Measurements from ENCODE around the gene CYS1. TPM values are rescaled to one million over a fixed set of nuclear protein-coding genes. Genes with fewer than 3 reads are reported as not detected.

Gene CYS1
- total and polyA plus RNA-seq, 2 of the 13 experiments (the other 11 are each of a cell fraction or from before 2014, with no cell fraction given): 0.04 TPM; not detected in 1

DNA sequence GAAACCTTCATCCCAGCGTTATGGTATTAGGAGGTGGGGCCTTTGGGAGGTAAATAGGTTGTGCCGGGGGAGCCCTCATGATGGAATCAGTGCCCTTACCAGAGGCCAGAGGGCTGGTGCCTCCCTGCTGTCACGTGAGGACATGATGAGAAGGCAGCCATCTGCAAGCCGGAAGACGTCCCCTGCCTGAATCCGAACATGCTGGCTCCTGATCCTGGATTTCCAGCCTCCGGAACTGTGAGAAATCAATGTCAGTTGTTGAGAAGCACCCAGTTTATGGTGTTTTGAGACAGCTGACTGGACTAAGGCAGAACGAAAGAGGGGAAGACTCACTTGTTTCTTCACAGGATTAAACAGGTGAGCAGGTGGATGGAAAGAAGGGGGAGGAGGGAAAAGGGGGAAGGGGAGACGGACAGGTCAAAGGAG lies 49.9 kb downstream of the CYS1 start (continued):
- TF ChIP-seq, protein P1, sequence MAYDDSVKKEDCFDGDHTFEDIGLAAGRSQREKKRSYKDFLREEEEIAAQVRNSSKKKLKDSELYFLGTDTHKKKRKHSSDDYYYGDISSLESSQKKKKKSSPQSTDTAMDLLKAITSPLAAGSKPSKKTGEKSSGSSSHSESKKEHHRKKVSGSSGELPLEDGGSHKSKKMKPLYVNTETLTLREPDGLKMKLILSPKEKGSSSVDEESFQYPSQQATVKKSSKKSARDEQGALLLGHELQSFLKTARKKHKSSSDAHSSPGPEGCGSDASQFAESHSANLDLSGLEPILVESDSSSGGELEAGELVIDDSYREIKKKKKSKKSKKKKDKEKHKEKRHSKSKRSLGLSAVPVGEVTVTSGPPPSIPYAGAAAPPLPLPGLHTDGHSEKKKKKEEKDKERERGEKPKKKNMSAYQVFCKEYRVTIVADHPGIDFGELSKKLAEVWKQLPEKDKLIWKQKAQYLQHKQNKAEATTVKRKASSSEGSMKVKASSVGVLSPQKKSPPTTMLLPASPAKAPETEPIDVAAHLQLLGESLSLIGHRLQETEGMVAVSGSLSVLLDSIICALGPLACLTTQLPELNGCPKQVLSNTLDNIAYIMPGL (CRISPR knock-in tag; IDR thresholded peaks at IDR 0.05; ENCODE audit: borderline replicate concordance in 1 of 2, low read depth in 1 of 2): no peak; a peak in 1 of 4 replicates
- TF ChIP-seq ZNF484 (CRISPR knock-in tag; IDR thresholded peaks at IDR 0.05; ENCODE audit: borderline replicate concordance, low read depth) (no peak), ELF3 (CRISPR knock-in tag; IDR thresholded peaks at IDR 0.05) (no peak), ZNF496 (CRISPR knock-in tag; IDR thresholded peaks at IDR 0.05; ENCODE audit: insufficient replicate concordance) (no peak), KDM3A (CRISPR knock-in tag; IDR thresholded peaks at IDR 0.05; ENCODE audit: low read depth) (no peak), ZNF225 (CRISPR knock-in tag; IDR thresholded peaks at IDR 0.05) (no peak), ZNF460 (CRISPR knock-in tag; IDR thresholded peaks at IDR 0.05; ENCODE audit: borderline replicate concordance) (no peak), ZNF329 (CRISPR knock-in tag; IDR thresholded peaks at IDR 0.05; ENCODE audit: low read depth) (no peak), ZNF792 (CRISPR knock-in tag; IDR thresholded peaks at IDR 0.05) (no peak), PRMT3 (CRISPR knock-in tag; IDR thresholded peaks at IDR 0.05; ENCODE audit: borderline replicate concordance, low read depth) (no peak)
- TF ChIP-seq, protein P2, sequence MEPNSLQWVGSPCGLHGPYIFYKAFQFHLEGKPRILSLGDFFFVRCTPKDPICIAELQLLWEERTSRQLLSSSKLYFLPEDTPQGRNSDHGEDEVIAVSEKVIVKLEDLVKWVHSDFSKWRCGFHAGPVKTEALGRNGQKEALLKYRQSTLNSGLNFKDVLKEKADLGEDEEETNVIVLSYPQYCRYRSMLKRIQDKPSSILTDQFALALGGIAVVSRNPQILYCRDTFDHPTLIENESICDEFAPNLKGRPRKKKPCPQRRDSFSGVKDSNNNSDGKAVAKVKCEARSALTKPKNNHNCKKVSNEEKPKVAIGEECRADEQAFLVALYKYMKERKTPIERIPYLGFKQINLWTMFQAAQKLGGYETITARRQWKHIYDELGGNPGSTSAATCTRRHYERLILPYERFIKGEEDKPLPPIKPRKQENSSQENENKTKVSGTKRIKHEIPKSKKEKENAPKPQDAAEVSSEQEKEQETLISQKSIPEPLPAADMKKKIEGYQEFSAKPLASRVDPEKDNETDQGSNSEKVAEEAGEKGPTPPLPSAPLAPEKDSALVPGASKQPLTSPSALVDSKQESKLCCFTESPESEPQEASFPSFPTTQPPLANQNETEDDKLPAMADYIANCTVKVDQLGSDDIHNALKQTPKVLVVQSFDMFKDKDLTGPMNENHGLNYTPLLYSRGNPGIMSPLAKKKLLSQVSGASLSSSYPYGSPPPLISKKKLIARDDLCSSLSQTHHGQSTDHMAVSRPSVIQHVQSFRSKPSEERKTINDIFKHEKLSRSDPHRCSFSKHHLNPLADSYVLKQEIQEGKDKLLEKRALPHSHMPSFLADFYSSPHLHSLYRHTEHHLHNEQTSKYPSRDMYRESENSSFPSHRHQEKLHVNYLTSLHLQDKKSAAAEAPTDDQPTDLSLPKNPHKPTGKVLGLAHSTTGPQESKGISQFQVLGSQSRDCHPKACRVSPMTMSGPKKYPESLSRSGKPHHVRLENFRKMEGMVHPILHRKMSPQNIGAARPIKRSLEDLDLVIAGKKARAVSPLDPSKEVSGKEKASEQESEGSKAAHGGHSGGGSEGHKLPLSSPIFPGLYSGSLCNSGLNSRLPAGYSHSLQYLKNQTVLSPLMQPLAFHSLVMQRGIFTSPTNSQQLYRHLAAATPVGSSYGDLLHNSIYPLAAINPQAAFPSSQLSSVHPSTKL (CRISPR knock-in tag; IDR thresholded peaks at IDR 0.05): 0 out of 2 replicates have a peak, but pooled peaks have one; percentile 18
- TF ChIP-seq, protein P3, sequence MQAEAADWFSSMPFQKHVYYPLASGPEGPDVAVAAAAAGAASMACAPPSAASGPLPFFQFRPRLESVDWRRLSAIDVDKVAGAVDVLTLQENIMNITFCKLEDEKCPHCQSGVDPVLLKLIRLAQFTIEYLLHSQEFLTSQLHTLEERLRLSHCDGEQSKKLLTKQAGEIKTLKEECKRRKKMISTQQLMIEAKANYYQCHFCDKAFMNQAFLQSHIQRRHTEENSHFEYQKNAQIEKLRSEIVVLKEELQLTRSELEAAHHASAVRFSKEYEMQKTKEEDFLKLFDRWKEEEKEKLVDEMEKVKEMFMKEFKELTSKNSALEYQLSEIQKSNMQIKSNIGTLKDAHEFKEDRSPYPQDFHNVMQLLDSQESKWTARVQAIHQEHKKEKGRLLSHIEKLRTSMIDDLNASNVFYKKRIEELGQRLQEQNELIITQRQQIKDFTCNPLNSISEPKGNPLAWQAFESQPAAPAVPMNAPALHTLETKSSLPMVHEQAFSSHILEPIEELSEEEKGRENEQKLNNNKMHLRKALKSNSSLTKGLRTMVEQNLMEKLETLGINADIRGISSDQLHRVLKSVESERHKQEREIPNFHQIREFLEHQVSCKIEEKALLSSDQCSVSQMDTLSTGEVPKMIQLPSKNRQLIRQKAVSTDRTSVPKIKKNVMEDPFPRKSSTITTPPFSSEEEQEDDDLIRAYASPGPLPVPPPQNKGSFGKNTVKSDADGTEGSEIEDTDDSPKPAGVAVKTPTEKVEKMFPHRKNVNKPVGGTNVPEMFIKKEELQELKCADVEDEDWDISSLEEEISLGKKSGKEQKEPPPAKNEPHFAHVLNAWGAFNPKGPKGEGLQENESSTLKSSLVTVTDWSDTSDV (CRISPR knock-in tag; IDR thresholded peaks at IDR 0.05): no peak

Measured in HepG2 (cell line).